ENCODE measurements around the gene TTC39C.

DNA sequence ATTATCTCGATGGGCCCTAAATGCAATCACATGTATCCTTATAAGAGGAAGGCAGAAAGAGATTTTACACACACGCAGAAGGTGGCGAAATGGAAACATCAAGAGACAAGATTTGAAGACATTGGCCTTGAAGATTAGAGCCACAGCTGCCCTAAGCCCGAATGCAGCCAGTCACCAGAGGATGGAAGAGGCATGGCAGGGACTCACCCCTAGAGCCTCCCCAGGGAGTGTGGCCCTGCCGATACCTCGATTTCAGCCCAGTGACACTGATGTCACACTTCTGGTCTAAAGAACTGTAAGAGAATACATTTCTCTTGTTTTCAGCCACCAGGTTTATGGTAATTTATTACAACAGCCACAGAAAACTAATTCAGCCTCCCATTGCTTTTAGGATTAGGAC, 17.4 kb downstream of the TTC39C start:
- TF ChIP-seq, protein P1, sequence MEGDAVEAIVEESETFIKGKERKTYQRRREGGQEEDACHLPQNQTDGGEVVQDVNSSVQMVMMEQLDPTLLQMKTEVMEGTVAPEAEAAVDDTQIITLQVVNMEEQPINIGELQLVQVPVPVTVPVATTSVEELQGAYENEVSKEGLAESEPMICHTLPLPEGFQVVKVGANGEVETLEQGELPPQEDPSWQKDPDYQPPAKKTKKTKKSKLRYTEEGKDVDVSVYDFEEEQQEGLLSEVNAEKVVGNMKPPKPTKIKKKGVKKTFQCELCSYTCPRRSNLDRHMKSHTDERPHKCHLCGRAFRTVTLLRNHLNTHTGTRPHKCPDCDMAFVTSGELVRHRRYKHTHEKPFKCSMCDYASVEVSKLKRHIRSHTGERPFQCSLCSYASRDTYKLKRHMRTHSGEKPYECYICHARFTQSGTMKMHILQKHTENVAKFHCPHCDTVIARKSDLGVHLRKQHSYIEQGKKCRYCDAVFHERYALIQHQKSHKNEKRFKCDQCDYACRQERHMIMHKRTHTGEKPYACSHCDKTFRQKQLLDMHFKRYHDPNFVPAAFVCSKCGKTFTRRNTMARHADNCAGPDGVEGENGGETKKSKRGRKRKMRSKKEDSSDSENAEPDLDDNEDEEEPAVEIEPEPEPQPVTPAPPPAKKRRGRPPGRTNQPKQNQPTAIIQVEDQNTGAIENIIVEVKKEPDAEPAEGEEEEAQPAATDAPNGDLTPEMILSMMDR (IDR thresholded peaks at IDR 0.05): no peak
- no peak for TF ChIP-seq POLR2A (IDR thresholded peaks at IDR 0.05)

Measured in thyroid gland (tissue), 4 donors.